NB4 (cell line): ENCODE data around the gene TMEM200A.

Source experiments
- MYC ChIP-seq: IDR thresholded peaks from 2 replicates; pipeline ENCODE4 v1.6.1; 2011; ENCODE audit warnings: low read depth, low read length
- POLR2A ChIP-seq: IDR thresholded peaks from 2 replicates; pipeline ENCODE4 v1.6.1; 2011; ENCODE audit warnings: mild to moderate bottlenecking; ENCODE audit not compliant: insufficient read length; ENCODE audit errors: extremely low read depth
- TF ChIP-seq, protein P1 (sequence below): IDR thresholded peaks from one replicate; pipeline ENCODE4 v1.5.1; 2012; ENCODE audit warnings: low read depth, low read length
- TF ChIP-seq, protein P2 (sequence below): IDR thresholded peaks from 2 replicates; pipeline ENCODE4 v1.6.1; 2011; ENCODE audit warnings: low read depth, low read length

DNA sequence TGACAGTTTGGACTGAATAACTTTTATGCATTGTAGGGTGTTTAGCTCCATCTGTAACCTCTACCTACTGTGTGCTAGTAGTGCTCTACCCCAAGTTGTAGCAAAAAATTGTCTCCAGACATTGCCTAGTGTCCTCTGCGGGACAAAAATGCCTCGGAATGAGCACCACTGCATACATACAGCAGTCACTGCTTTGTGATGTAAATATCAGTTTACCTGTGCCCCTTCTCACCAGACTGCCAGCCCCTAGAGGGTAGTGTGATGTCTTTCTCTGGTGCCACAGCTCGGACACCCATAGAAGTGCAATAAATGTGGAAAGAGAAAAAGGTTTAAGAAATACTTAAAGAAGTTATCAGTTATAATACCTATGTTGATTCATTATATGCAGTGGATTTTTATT lies 25.1 kb downstream of the TMEM200A start:
- TF ChIP-seq, protein P1, sequence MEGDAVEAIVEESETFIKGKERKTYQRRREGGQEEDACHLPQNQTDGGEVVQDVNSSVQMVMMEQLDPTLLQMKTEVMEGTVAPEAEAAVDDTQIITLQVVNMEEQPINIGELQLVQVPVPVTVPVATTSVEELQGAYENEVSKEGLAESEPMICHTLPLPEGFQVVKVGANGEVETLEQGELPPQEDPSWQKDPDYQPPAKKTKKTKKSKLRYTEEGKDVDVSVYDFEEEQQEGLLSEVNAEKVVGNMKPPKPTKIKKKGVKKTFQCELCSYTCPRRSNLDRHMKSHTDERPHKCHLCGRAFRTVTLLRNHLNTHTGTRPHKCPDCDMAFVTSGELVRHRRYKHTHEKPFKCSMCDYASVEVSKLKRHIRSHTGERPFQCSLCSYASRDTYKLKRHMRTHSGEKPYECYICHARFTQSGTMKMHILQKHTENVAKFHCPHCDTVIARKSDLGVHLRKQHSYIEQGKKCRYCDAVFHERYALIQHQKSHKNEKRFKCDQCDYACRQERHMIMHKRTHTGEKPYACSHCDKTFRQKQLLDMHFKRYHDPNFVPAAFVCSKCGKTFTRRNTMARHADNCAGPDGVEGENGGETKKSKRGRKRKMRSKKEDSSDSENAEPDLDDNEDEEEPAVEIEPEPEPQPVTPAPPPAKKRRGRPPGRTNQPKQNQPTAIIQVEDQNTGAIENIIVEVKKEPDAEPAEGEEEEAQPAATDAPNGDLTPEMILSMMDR, result no peak
- TF ChIP-seq POLR2A (no peak), MYC (no peak)
- TF ChIP-seq, protein P2, sequence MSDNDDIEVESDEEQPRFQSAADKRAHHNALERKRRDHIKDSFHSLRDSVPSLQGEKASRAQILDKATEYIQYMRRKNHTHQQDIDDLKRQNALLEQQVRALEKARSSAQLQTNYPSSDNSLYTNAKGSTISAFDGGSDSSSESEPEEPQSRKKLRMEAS, result no peak
